Astrocyte of the spinal cord (primary cell): Measurements from ENCODE around the gene SPATA18.

ENCODE experiments used
- DNase-seq: peaks from one replicate; pipeline ENCODE4 v3.0.0; 2011; ENCODE audit warnings: low read depth, low spot score
- H3K4me3 ChIP-seq: 2 replicates; pipeline ENCODE4 v1.5.1; 2011; ENCODE audit warnings: low read depth, mild to moderate bottlenecking, low read length, moderate library complexity
- CTCF ChIP-seq: IDR thresholded peaks from 2 replicates; pipeline ENCODE4 v1.5.1; 2012; ENCODE audit warnings: low read depth, mild to moderate bottlenecking, low read length, inconsistent platforms
- in situ Hi-C: cut with HindIII; loops from 2 replicates; pipeline ENCODE4 v1.10.0; 2017; ENCODE audit warnings: low sequenced_read_pairs

Gene SPATA18

DNA sequence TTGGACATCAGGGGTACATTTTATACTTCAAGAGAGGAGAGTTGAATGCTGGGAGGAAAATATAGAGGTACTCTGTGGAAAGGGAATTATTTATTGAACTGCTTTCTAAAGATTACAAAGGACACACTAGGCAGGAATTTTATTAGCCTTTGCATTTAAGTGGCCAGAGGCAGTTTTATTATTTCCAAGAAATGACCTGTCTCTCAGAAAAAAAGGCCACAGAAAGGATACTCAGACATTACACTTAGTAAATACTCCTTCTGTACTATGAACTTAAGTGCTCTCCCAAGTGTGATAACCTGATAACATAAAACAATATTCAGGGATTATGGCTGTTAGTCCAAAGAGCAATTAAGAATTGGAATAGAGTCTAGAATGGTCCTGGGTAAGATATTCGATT lies 38.5 kb upstream of the SPATA18 start:
- no peak for DNase-seq
- no peak overlapping the region for H3K4me3 ChIP-seq
- TF ChIP-seq CTCF: no peak
- in situ Hi-C loops: no loop called here

- no peak for DNase-seq
- no peak overlapping the region for H3K4me3 ChIP-seq
- in situ Hi-C loops: no loop called here
- no peak for TF ChIP-seq CTCF
These were observed 36.2 kb upstream of the SPATA18 start for GRCh38 chr4:52014903-52015302.

- in situ Hi-C loops: no loop called here
- DNase-seq: no peak
- TF ChIP-seq CTCF: peak; percentile 28
These were observed 35.7 kb upstream of the SPATA18 start for GRCh38 chr4:52015366-52015765.

GRCh38 chr4:52016981-52017380 lies 34.1 kb upstream of the SPATA18 start:
- no peak overlapping the region for H3K4me3 ChIP-seq
- no peak for DNase-seq
- no peak for TF ChIP-seq CTCF
- in situ Hi-C loops: no loop called here

More at GRCh38 chr4:52015366-52015765, 35.7 kb upstream of the SPATA18 start:
- no peak overlapping the region for H3K4me3 ChIP-seq

DNA sequence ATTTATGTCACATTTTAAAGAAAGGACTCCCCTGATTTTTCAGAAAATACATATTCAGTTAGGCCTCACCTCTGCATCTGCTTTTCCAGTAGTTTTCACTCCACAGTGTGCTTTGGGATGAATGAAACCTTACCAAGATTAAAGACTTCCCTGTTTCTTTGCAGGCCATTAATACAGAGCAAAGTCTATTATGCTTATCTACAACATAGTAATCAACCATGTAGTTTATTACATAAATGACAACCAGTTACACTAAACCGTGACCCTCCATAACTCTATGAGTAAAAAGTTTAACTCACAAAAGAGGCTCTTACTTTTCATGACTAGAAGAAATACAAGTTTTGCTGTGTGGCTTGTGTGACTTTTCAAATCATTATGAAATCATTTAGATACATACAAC lies 33.3 kb upstream of the SPATA18 start:
- in situ Hi-C loops: no loop called here
- H3K4me3 ChIP-seq: no peak overlapping the region
- no peak for DNase-seq
- no peak for TF ChIP-seq CTCF

GRCh38 chr4:52019936-52020657 lies 31.0 kb upstream of the SPATA18 start, which contains the start of gene LRRC66:
TSS of gene LRRC66 (minus strand) at chr4:52020363. CDS start at chr4:52017613, 2,750 bp downstream.
- TF ChIP-seq CTCF: no peak
- in situ Hi-C loops: no loop called here
- H3K4me3 ChIP-seq: no peak within 1 kb of the TSS
- DNase-seq: no peak
